Heart right ventricle (tissue), 16 donors: ENCODE measurements around the gene CHERP. TPM values are rescaled to one million over a fixed set of nuclear protein-coding genes. Genes with fewer than 3 reads are reported as not detected.
"Not testable (repeated sequence)": the region's sequence is repeated elsewhere in the genome, so short reads cannot be mapped to it uniquely, and the experiment has no call there.

Experiments used
- ATAC-seq, 8 donors: fragments of 200-7000 bp; cut with Tn5 transposase; one replicate each; pipeline ENCODE4 v1.9.1; 2020; ENCODE audit warnings: mild to moderate bottlenecking in 8 of 8, moderate library complexity in 8 of 8, moderate number of reproducible peaks in 1 of 8
- DNase-seq, 2 donors: peaks; one replicate each; pipeline ENCODE4 v3.0.0-alpha.2; 2020
- H3K27ac ChIP-seq, 10 donors: fragments of 200-600 bp; sonication (generic) in 2 of 10; one replicate each; pipeline versions ENCODE4 v1.5.0 to v1.8.0; 2020 to 2022; ENCODE audit warnings: mild to moderate bottlenecking in 3 of 10
- H3K27me3 ChIP-seq, 7 donors: fragments of 200-600 bp; one replicate each; pipeline ENCODE4 v1.8.0; 2021 to 2022; ENCODE audit warnings: mild to moderate bottlenecking in 2 of 7
- H3K36me3 ChIP-seq, 9 donors: fragments of 200-600 bp; sonication (generic) in 1 of 9; one replicate each; pipeline versions ENCODE4 v1.5.0 to v1.8.0; 2020 to 2022; ENCODE audit warnings: mild to moderate bottlenecking in 2 of 9
- H3K4me1 ChIP-seq, 9 donors: fragments of 200-600 bp; sonication (generic) in 1 of 9; one replicate each; pipeline versions ENCODE4 v1.5.0 to v1.8.0; 2020 to 2022; ENCODE audit warnings: mild to moderate bottlenecking in 4 of 9
- H3K4me3 ChIP-seq, 10 donors: fragments of 200-600 bp; sonication (generic) in 2 of 10; one replicate each; pipeline versions ENCODE4 v1.5.0 to v1.8.0; 2020 to 2022; ENCODE audit warnings: mild to moderate bottlenecking in 7 of 10, moderate library complexity in 2 of 10
- H3K9me3 ChIP-seq, 11 donors: fragments of 200-600 bp in 10 of 11; sonication (generic) in 2 of 11; one replicate each; pipeline versions ENCODE4 v1.5.0 to v1.8.0; 2013 to 2022; ENCODE audit warnings: mild to moderate bottlenecking in 2 of 11, control low read depth in 1 of 11, moderate library complexity in 1 of 11
- WGBS, 2 donors: extraction: QIAGEN DNeasy Blood & Tissue Kit; methylation state at CpG; one replicate each; pipeline ENCODE4 v1.1.7; 2013; ENCODE audit warnings: inconsistent platforms in 1 of 2; 5-methylcytosine and 5-hydroxymethylcytosine counted together
- intact Hi-C, 10 donors: fragments of 100-400 bp; cut with DNase I; formaldehyde crosslinking; loops; one replicate each; pipeline versions ENCODE4 v1.11.1 to v1.14.2; 2022
- polyA plus RNA-seq, 2 donors: library from polyadenylated mRNA; stranded (reverse); fragments of 200-250 nt; gene quantifications; one replicate each; pipeline ENCODE4 v1.2.3, GENCODE V29; 2013
- total RNA-seq, 10 donors: library from RNA; stranded (reverse); fragmentation: NEBNext Ultra II Directional in 3 of 10; extraction: Animal tissue kit (Norgen Biotek cat#: 25700) in 3 of 10; gene quantifications; one replicate each; pipeline versions ENCODE4 v1.2.1 to v1.2.4, GENCODE V29; 2021 to 2023
- TF ChIP-seq, protein P1 (sequence below), 9 donors: fragments of 200-600 bp; sonication (generic) in 2 of 9; IDR thresholded peaks; one replicate each; pipeline versions ENCODE4 v1.5.0 to v1.8.0; 2021 to 2022; ENCODE audit warnings: antibody characterized with exemption in 9 of 9, mild to moderate bottlenecking in 5 of 9, moderate library complexity in 1 of 9
- donor health status: Arrhythmogenic right ventricular cardiomyopathy.
- donor health status: ischemic (EF 13 %, LVEDD 7.1; RV severe dilation, severe dysfunction).
- donor health status: healthy with polysubstance abuse.
- donor health status: DM: no; HTN: yes; CAD: no.
- donor health status: DM: no; HTN: no; CAD: no.
- donor health status: ischemic (EF 25% LVEDD 6.9; RV normal size, moderate dysfunction).
- donor health status: ischemic (EF 25% LVEDD 5.7; RV mildly dilated, moderate dysfunction).
- donor health status: healthy.
- donor health status: DM: yes; HTN: yes; CAD: no.
- donor health status: Ischemic cardiomyopathy.
- donor health status: ischemic (EF 35%, LVEDD 5.7; RV mildly dilated, moderate dysfunction).
- donor health status: nonischemic (EF 11% LVEDD 7.7; RV severe dilation, severe dysfunction).
- donor health status: DM: yes; HTN: yes; CAD: no.
- donor health status: PGD.
- donor health status: ischemic (EF 29% LVEDD 5.4; RV normal size, mild dysfunction).
- donor health status: nonischemic (EF 23%, LVEDD 6.1; RV moderate dilation, normal function).

CHERP gene
- total and polyA plus RNA-seq, 12 donors, result 11.3 to 26.6 (median 22.4) TPM

DNA sequence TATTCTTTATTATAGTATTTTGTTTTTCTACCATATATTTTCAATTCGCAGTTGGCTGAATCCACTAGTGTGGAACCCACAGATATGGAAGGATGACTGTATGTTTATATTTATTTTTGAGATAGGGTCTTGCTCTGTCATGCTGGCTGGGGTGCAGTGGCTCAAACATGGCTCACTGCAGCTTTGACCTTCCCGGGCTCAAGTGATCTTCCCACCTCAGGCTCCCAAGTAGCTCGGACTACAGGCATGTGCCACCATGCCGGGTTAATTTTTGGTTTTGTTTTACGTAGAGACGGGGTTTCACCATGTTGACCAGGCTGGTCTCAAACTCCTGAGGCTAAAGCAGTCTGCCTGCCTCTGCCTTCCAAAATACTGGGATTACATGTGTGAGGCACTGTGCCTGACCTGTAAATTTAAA, 20.4 kb upstream of the CHERP start:
- Histone ChIP-seq H3K4me3 (no peak overlapping the region), H3K36me3 (peaks cover 0 to 99% (median 25%) of the 10 kb centered on the region in 9 donors), H3K9me3 (no peaks in the 10 kb centered on the region), H3K27me3 (no peaks in the 10 kb centered on the region), H3K4me1 (peaks cover 0 to 13% (median 0%) of the 10 kb centered on the region in 9 donors), H3K27ac (no peak overlapping the region)
- DNase-seq (no peak), ATAC-seq (no peak)
- TF ChIP-seq, protein P1, sequence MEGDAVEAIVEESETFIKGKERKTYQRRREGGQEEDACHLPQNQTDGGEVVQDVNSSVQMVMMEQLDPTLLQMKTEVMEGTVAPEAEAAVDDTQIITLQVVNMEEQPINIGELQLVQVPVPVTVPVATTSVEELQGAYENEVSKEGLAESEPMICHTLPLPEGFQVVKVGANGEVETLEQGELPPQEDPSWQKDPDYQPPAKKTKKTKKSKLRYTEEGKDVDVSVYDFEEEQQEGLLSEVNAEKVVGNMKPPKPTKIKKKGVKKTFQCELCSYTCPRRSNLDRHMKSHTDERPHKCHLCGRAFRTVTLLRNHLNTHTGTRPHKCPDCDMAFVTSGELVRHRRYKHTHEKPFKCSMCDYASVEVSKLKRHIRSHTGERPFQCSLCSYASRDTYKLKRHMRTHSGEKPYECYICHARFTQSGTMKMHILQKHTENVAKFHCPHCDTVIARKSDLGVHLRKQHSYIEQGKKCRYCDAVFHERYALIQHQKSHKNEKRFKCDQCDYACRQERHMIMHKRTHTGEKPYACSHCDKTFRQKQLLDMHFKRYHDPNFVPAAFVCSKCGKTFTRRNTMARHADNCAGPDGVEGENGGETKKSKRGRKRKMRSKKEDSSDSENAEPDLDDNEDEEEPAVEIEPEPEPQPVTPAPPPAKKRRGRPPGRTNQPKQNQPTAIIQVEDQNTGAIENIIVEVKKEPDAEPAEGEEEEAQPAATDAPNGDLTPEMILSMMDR (IDR thresholded peaks at IDR 0.05), result no peak
- intact Hi-C loops, result no loop called here
- WGBS, 2 donors, result 95% methylated on average over 6 of the region's 6 CpGs

DNA sequence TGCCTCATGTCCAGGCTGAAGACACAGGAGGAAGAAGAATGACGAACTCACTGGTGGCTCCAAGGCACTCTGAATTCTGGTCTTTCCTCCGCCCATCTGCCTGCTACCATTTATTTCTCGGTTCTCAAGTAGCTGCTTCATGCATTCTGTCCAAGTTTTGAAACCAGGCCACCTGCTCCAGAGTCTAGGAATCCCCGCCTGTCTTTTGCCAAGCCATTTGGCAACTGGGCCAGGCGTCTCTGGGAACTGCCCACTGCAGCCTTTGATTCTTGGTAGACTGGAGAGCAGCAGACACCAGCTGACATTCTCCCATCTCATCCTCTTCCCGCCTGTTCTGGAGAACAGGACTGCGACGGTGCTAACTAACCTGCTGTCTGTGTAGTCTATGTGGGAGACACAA, 19.1 kb upstream of the CHERP start:
- Histone ChIP-seq H3K9me3 (no peaks in the 10 kb centered on the region), H3K27ac (no peak overlapping the region), H3K4me3 (no peak overlapping the region), H3K27me3 (no peaks in the 10 kb centered on the region), H3K36me3 (peaks cover 0 to 97% (median 25%) of the 10 kb centered on the region in 9 donors), H3K4me1 (peaks cover 0 to 7% (median 0%) of the 10 kb centered on the region in 9 donors)
- intact Hi-C loops, result no loop called here
- DNase-seq, result no peak
- ATAC-seq, result no peak
- WGBS, 2 donors, result 86 to 88% methylated on average over 8 of the region's 8 CpGs
- TF ChIP-seq, protein P1 (IDR thresholded peaks at IDR 0.05), result no peak

DNA sequence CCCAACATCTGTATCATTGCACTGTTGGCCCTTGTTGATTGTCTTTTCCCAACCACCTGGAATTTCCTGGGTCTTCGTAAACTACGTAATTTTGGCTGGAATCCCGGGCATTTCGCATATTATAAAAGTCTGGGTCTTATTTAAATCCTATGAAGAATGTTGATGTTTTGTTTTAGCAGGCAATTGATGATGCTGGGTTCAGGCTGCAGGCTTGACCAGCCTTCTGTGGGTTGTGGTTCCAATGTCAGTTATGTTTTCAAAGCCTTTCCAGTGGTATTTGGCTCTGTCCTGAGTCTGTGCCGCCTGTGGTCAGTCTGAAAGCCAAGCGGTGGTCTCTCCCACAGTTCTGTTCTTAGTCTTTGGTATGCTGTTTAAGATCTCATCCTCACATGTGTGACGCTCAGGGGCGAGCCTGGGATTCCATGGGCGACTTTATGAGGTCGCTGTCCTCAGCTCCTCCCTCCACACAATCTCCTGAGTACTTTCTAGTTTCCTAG, 17.6 kb upstream of the CHERP start:
- ATAC-seq (no peak), DNase-seq (no peak)
- Histone ChIP-seq H3K36me3 (peaks cover 0 to 97% (median 16%) of the 10 kb centered on the region in 9 donors), H3K9me3 (no peaks in the 10 kb centered on the region), H3K4me3 (no peak overlapping the region), H3K27ac (no peak overlapping the region), H3K4me1 (no peaks in the 10 kb centered on the region), H3K27me3 (no peaks in the 10 kb centered on the region)
- intact Hi-C loops, result no loop called here
- TF ChIP-seq, protein P1 (IDR thresholded peaks at IDR 0.05), result no peak
- WGBS, 2 donors, result 84 to 89% methylated on average over 10 of the region's 10 CpGs

DNA sequence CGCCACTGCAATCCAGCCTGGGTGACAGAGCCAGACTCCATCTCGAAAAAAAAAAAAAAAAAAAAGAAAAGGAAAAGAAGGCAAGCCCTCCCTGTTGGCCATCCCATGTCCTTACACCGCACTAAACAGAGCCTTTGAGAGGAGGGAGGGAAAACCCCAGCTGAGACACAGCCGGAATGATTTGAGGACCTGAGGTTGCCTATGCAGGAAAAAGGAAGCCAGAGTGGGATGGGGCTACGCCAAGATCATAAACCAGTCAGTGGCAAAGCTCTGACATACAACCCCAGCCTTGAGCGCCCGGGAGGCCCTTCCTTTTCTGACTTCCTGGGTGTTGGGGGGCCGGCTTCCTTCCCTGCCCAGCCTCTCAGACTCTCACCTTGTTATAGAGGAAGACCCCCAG, 12.5 kb upstream of the CHERP start:
- WGBS, 2 donors, result 84 to 87% methylated on average over 8 of the region's 8 CpGs
- Histone ChIP-seq H3K27me3 (no peaks in the 10 kb centered on the region), H3K4me1 (no peaks in the 10 kb centered on the region), H3K4me3 (no peak overlapping the region), H3K9me3 (no peaks in the 10 kb centered on the region), H3K36me3 (peaks cover 0 to 96% (median 18%) of the 10 kb centered on the region in 9 donors), H3K27ac (no peak overlapping the region)
- TF ChIP-seq, protein P1 (IDR thresholded peaks at IDR 0.05), result no peak
- ATAC-seq (no peak), DNase-seq (no peak)
- intact Hi-C loops, result no loop called here

DNA sequence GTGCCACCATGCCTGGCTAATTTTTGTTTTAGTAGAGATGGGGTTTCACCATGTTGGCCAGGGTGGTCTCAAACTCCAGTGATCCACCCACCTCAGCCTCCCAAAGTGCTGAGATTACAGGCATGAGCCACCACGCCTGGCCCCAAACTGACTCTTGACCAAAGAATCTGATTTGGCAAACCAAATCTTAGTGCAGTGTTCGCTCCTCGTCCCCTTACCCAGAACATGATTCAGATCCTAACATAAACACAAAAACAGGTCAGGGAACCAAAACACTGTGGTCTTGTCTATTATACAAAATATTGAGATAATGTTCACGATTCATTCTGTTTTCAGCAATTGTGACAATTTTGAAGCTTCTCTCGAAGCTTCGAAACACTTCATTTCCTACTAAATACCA, 9.7 kb upstream of the CHERP start:
- ATAC-seq, DNase-seq, H3K27ac ChIP-seq, H3K27me3 ChIP-seq, H3K4me1 ChIP-seq, H3K9me3 ChIP-seq, H3K4me3 ChIP-seq, intact Hi-C loops: not testable (repeated sequence)
- 93 to 97% methylated on average over 6 of the region's 6 CpGs for WGBS, 2 donors
- peaks cover 0 to 71% (median 18%) of the 10 kb centered on the region in 9 donors for H3K36me3 ChIP-seq
